NCI-H345 treated with DMSO at 0.1 percent for 48 hours (cell line): ENCODE data around the gene SEZ6L.

Source experiments
- DNase-seq: peaks from one replicate; lab custom pipeline; 2025; ENCODE audit not compliant: unreplicated experiment; lab: John Stamatoyannopoulos, UW

Gene SEZ6L

DNA sequence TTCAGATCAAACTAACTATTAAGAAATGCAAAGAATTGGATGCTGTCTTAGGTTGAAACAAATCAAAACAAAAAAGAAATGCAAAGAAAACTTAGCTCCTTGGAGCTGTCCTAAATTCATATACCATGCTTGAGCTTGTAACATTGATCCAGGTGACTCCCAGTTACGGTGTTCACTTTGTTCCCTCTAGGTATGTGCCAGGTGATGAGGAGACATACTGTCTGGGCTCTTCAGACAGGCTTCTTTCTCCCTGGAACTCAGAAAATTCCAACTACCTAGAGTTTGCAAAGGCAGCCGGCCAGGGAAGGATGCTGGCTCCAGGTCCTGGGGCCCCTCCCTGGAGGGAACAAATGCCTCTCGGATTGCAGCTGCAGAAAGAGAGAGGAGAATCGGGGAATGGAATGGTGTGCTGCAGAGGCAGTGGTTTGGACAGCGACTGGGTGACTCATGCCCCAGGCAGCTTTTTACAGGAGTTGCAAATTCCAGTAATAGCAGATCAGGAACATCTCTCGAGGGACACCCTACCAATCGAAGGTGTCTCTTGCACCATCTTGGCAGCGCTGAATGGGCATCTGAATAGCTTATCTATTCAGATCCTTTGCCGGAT lies 247.5 kb downstream of the SEZ6L start:
- no peak for DNase-seq

DNA sequence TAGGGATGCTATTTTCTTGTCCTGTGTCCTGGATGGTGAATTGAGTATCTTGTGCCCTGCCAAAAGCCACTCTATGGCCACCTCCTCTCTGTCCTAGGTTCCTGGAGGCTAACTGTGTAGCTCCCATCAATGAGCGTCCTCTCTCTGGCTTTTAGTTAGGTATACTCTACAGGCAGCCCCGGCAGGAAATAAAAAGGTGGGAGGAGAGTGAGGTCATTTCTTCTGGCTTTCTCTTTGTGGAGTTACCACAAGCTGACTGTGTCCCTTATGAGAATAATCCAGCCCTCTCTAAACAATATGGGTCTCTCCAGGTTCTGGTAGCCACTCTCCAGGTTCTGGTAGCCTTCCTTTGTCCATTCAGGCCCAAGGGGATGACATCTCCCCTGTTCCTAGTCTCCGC lies 248.1 kb downstream of the SEZ6L start:
- DNase-seq: no peak

DNA sequence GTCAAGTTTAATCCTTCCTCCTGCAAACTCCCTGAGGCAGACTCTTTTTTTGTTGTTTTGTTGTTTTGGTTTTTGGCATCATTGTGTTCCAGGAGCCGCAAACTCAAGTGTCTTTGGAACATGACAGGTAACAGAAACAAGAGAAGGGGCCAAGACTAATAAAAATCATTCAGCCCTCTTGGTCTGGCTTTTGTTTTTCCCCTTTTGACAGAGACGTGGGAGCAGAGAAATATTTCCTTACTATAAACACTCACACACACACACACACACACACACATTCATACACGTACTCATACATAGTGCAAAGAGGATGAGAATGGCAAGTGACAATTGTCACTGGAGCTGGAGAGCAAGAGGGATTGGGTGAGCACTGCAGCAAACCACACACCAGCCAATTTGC lies 249.4 kb downstream of the SEZ6L start:
- no peak for DNase-seq

DNA sequence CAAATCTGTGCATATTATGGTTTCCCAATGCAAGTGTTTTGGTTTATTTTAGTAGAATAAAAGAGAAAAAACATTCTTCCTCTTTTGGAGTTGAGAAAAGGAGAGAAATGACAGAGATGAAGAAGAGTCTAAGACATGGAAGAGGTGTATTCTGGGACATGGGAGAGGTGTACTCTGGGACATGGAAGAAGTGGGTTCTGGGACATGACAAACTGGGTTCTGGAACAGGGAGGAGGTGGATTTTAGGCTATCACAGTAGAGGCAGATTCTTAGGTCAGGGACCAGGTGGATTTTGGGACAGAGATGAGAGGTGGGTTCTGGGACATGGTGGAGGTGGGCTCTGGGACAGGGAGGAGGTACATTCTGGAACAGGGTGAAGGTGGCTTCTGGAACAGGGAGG lies 257.7 kb downstream of the SEZ6L start:
- no peak for DNase-seq

DNA sequence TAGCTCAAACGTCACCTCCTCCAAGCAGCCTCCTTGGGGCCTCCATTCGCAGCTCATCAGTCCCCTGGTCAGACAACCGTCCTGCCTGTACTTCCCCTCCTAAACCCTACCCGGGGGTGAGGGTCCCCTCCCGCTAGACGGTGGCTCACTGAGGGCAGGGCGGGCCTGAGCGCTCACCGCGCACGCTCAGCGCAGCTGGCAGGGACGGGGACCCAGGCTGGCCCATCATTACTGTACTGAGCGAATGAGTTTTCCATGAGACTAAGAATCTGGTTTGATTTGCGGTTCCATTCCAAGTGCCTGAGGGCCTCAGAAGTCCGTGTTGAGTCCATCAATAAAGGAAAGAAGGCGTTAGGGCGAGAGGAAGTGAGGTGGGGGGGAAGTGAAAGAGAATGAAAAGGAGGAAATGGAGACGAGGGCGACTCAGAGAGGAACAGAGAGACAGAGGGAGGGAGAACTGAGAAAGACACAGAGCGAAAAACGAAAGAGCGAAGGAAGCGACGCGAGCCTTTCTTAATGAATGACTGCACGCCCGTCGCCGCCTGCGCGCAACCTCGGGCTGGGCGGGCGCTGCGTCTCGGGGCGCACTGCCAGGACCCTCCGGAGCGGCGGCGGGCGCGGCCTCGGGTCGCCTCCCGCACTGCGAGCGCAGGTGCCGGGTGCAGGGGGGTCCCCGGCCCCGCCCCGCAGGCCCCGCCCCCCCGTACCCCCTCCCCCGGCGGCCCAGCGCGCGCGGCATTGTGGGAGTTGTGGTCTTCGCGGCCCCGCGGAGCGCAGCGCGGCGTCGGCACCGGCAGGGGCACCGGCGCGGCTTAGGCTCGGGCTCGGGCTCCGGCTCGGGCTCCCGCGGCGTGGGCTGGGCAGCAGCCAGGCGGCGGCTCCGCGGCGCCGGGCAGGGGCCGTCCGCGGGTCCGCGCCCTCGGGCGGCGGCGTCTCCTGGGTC lies 259.5 kb downstream of the SEZ6L start, which contains the start of gene ASPHD2:
TSS of gene ASPHD2 (plus strand) at position 746 of the 943 bp plus-strand sequence. CDS start 4,356 bp downstream, outside the sequence.
- peak; percentile 24 for DNase-seq

DNA sequence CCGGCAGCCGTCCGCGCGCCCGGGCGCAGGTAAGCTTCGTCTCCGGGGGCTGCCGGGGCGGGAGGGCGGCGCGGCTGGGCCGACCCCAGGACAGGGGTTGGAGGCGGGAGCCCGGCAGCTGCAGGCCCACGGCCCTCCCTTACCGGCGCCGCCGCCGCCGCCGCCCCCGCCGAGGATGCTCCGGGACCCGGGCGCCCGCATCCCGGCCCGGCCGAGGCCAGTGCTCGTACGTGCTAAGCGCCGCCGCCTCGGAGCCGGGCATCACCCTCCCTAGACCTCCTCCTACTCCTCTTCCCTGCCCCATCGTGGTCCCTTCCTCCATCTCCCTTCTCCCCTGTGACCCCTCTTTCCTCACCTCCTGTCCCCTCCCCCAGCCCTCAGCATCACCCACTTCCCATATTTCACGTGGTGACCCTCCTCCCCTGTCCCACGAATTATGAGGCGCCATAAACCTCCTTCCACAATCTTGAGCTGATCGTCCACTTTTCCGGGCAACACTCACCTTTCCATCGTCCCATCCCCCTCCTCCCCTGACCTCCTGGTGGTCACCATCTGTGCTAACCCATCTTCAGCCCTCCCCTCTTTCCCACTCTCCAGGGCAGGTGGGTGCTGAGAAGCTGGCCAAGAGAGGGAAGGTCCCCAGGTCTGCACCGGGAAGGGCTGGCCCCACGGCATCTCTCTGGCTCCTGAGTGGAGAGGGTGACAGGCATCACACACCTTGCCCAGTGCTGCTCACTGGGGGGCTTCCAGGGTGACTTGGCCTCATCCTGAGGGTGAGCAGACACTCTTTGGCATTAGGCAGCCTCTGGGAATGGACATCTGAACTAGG lies 260.4 kb downstream of the SEZ6L start:
- no peak for DNase-seq

DNA sequence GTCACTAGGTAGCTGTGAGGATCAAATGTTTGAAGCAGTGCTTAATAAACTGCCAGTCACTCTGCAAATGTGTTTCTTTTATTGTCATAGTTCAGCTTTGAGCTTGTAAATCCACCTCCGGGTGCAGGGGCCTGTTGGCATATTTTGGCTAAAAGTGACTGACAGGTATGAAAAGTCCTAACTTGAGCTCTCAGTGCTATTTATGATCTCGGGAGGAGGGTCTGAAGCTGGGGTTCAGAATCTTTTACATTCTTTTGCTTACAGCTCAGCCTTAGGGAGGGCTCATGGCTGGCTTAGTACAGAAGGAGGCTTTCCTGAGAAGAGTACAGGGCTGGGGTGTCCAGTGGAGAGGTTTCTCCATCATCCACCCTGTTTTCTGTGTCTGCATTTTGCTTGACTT lies 261.3 kb downstream of the SEZ6L start:
- DNase-seq: no peak

DNA sequence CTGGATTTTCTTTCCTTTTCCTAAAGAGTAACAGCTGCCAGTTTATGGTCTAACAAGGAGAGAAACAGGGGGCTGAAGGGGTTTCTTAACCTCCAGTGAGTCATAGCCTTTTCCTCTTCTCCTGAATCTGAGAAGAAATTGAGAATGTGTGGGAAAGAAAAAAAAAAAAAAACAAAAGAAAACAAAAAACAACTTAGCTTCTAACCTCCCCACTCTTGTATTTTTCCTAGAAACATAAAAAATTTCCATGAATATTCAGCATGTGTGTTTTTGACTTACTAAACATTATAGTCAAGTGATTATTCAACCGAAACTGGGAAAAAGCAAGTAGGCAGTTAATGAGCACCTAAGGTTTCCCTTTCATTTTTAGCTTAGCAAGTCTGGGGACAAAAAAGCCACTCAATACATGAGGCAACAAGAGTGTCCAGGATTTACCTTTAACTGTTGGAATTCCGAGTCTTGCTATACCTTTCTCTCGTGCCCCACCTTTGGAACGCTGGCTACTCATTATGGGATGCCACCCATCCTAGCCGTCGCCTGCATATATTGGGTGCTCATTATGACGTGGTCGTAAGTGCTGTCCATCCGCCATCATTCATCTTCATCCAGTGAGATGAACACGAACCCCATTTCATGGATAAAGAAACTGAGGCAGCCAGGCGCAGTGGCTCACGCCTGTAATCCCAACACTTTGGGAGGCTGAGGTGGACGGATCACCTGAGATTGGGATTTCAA lies 262.2 kb downstream of the SEZ6L start:
- DNase-seq: no peak

DNA sequence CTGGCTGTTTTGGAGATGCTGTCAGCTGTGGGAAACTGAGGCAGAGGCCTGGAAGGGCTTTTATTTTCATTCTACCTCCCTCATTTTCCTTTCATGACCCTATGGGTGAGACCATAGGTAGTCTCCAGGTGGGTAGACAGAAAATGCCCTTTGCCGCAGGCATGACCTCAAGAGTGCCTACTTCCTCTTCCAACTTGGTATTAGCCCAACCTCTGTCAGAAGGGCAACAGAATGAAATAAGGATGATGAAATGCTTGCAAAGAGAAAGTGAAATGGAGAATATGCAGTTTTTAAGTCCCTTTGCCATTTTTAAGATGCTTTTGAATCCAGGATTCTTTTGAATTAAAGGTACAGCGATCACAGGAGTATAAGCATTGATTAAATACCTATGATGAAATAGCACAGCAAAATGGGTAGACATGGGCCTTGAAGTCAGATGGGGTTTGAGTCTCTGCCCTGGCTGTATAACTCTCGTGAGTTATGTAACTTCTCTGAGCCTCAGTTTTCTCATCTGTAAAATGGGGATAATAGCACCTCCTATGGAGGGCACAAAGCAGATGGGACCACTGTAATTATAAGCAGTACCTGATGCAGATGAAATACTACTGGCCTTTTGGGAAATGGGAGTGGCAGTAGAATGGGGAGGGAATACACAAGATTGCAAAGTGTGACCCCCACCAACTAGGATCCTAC lies 263.5 kb downstream of the SEZ6L start:
- no peak for DNase-seq
